HT-29 (cell line): ENCODE data around the gene ZBED1. TPM values are rescaled to one million over a fixed set of nuclear protein-coding genes. Genes with fewer than 3 reads are reported as not detected.
"Not testable (repeated sequence)": the region's sequence is repeated elsewhere in the genome, so short reads cannot be mapped to it uniquely, and the experiment has no call there.

Experiments used
- DNase-seq: peaks from one replicate; pipeline ENCODE4 v3.0.0-alpha.2; 2015; ENCODE audit warnings: low spot score
- total RNA-seq: library from RNA; depleted of rRNA; stranded (reverse); fragments of >200 nt; shearing (Covaris generic); gene quantifications from 2 replicates; pipeline ENCODE4 v1.2.3, GENCODE V29; 2014

ZBED1 gene
- total RNA-seq, 1 experiment from 2014 or later = 21.9 TPM

DNA sequence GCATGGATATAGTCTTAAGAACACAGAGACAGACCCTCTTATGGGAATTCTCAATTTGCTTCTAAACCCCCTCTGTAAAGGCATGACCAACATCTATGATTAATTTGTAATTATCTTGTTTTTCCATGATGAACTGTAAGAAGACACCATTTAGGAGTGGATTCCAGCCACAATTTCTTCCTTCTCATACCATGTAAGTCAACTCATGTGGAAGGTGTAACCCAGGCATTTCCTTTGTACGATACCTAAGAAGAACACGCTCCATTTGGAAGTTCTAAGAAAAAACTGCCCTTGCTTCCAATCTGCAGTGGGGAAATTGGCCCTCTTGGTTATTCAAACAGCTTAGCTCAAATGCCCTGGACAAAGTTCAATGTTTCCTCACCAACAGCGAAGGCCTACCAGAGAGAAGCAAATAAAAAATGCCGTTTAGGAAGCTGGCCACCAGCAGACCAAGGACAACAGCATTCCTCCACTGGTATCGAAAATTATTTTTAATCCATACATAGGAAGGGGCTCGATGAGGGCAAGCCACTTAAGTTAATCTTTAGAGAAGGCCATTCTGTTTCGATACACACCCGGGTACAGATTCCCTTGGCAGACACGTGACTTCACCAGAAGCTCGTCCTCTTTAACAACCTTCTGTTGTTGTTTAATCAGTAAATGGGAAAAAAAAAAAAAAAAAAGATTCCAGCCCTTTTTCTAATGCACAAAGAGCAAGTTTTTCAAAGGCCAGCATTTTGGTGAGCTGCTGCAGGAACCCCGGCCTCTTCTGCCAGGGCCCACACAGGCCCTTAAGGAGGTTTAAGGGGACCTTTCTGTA, 2.6 kb downstream of the ZBED1 start:
- DNase-seq = peak; percentile 38

DNA sequence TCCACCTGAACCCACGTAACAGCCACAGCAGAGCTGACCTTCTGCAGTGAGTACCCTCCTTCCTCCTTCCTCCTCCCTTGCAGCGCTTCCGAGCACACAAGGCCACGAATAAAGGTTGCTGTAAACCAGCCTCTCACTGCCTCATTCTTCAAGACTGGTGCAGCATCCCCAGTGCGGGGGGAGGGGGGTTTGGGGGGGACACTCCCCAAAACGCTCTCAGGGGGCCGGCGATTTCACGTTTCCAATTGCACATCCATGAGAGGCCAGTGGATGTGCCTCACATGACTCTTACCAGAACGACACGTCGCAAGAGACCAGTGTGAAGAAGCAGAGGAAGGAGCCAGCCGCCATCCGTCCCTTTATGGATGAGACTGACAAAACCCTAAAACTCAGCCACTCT, 5.2 kb downstream of the ZBED1 start:
- DNase-seq = no peak

DNA sequence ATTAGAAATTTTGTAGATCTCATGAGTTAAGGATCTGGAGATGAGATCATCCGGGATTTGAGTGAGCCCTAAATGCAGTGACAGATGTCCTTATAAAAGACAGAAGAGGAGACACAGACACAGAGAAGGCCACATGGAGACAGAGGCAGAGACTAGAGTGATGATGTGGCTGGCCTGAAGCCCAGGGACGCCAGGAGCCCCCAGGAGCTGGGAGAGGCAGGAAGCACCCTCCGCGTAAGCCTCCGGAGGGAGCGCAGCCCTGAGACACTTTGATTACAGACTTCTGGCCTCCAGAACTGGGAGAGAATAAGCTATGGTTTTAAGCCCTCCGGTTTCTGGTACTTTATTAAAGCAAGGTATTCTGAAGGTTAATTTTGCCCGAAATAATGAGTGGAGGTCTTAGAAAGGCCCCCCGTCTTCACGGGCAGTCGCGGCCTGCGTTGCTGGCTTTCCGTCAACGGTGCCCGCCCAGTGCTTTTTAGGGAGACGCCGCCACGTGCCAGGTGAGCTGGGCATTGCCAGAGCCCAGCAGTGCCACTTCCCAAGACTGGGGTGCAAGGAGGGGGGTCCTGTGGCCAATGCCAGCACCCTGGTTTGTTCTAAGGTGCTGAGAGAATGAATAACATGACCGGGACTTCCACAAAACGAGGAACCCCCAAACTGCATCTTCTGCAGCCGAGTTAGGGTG, 8.1 kb downstream of the ZBED1 start:
- DNase-seq = no peak

DNA sequence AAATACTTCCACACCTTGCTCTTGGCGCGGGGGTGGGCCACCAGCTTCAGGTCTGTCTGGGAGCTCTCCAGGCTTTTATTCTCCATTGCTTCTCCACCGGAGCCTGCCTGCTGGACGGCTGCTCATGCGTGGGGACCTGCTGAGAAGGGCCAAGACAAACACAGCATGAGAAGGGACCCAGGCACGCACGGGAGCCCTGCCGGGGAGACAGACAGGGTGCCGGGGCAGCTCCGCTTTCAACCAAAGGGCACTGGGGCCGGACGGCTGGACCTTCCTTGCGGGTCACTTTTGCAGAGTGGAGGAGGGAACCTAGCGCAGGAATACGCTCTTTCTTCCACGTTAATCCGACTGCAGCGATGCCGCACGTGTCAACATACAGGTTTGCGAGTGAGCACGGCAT, 10.1 kb downstream of the ZBED1 start:
- DNase-seq = no peak

DNA sequence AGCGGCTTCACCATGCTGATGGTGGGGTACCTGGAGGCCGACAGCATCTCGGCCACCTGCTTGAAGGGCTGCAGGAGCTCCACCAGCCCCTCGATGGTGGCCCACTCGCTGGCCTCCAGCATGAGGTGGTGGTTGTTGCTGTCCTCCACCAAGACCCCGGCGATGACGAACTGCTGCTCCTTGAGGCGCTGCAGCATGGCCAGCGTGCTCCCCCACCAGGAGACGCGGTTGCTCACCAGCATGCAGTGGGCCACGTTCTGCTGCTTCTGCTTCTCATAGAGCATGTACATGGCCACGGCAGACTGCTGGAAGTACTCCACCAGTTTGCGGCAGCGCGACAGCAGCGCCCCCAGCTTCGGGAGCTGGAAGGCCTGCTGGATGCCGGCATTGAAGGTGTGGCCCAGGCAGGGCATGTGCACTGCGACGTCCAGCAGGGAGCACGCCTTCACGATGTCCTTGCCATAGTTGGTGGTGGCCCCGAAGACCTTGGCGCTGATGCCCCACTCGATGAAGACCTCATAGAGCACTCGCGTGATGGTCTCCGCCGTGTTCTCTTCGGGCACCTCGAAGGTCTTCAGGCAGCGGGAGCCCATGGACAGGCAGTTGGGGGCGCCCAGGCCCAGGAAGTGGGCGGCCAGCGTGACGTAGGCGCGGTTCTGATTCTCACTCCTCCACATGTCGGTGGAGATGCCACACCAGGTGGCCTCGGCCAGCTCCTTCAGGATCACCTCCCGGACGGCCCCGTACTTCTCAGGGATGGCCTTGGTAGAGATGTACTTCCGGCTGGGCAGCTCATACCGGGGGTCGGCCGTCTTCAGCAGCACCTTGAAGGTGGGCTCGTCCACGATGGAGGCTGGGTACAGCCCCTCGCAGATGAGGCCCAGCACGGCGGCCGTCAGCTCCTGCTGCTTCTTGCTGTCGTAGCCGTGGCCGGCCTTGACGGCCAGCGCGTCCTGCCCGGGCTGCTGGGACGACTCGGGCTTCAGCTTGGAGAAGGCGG, 11.0 kb downstream of the ZBED1 start:
- no peak for DNase-seq

DNA sequence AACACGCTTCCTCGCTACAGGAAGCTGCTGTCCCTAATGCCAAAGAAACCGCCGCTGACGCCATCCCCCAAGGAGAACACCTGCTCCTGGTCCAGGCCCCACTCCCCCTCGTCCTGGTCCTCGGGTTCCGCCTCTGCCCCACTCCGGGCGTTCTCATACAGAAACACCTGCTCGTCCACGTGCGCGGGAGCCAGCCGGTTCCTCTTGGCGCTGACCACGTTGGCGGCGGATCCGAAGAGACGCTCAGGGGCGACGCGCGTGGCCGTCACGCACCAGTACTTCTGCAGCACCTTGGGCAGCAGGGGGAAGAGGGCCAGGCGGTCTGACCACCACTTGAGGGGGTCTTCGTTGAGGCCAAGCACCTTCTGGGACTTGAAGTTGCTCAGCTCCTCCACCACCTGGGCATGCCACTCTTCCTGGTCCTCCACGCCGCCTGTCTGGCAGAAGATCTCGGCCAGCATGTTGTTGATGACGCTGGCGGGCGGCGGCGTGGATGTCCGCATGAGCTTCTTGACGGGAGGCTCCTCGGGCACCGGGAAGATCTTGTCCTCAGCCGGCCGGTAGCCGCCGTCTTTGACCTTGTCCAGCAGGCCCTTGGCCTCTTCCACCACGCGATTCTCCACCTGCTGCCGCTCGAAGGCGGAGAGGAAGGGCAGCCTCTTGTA, 12.0 kb downstream of the ZBED1 start:
- no peak for DNase-seq

DNA sequence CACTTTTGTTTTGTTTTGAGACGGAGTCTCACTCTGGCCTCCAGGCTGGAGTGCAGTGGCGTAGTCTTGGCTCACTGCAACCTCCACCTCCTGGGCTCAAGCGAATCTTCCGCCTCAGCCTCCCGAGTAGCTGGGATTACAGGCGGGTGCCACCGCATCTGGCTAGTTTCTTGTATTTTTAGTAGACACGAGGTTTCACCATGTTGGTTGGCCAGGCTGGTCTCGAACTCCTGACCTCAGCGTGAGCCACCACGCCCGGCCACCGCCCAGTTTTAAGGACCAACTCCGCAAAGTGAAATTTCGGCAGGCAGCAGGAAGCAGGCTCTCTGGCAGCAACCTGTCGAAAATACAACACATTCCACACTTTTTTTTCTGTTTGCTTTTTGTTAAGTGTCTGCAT, 13.4 kb downstream of the ZBED1 start:
- DNase-seq = no peak

DNA sequence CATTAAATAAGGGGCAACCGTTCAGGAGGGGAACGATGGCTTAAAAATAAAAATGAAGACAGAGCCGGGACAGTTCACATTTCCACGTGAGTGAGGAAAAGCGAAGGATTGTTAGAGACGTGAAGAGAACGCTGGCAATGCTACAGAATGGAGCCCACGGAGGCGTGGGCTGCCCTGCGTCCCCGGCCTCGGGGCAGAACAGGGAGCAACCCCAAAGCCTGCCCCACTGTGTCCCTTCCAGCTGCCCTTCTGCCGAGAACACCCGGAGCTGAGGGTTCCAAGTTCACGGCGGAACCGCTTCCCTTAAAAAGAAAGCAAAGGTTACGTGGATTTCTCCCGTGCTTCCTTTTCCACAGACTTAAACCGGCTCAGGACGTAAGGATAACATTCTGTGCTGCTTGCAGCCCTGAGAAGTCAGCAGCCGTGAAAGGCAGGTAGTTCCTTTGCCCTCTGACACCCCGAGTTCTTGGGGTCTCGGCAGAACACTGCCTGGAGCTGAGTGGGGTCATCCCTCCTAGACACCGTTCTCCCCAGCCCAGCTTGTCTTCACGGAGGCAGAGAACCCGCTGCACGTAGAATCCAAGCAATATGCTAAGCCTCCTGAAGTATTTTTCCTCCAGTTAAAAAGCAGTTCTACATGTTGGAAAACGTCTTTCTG, 14.2 kb downstream of the ZBED1 start:
- no peak for DNase-seq

DNA sequence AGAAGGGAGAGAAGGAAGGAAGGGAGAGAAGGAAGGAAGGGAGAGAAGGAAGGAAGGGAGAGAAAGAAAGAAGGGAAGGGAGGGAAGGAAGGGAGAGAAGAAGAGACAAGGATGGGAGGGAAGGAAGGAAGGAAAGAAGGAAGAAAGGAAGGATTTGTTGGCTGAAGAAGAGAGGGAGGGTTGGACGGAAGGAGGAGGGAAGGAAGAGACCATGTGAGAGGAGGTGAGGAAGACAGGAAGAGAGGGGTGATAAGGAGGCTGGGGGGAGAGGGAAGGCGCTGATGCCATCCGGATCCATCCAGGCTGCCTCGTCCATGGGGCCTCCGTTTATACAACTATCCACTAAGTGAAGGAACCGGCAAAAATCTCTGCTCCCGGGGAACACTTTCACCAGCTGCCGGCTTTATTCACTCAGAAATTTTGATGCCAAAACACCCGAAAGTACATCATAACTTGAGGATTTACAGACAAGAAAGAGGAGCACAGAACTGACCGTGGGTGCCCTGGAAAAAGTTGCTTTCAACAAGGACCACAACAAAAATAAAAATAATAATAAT, 14.9 kb downstream of the ZBED1 start:
- DNase-seq = no peak

DNA sequence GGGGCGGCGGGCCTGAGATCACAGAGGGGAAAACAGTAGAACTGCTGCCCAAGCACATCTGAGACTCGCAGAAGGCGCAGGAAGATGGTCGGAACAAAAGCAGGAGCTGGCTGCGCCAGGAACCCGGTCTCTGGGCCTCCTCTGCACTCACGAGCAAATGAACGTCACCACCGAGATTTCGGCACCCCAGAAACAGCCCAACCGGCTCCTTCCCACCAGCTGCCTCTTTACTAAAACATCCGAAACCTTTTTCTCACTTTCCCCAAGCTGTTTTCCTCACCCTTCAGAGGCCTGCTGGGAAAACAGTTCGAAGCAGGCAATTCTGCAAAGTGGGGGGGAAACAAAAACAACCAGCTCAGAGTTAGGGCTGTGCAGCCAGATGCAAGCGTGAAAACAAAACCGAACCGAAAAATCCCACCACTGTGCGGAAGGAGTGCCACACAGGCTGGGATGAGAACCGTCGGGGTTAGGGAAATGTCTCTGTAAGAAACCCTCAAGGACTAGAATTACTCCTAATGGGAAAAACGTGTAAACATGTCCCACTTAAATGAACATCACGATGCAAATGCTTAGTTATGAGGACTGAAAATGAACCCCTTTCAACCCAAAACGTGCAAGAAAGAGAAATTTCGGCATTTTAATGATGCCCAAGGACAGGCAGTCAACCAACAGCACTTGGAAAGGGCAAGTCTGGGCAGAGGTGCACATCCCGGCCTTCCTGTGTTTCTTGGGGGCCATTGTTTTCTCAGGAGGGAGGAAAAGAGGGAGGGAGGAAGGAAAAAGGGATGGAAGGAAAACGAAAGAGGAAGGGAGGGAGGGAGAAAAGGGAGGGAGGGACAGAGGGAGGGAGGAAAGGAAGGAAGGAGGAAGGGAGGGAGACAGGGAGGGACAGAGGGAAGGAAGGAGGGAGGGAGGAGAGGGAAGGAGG, 15.8 kb downstream of the ZBED1 start:
- no peak for DNase-seq

DNA sequence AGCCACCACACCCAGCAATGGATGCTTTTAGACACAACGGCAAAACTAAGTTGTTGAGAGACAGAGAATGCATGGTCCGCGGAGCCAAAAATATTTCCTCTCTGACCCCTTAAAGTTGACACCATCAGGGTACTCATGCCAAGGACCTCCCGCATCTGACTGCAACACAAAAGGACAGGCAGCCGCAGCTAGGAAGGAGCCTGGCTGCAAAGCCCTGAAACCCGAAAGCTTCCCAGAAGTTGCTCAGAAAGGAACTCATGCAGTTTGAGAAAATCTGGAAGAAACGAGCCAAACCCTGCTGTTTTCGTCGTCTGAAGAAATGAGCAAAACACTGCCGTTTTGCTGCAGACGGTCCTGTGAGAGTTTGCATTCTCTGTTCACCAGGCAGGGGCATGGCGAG, 16.5 kb downstream of the ZBED1 start:
- DNase-seq = no peak

DNA sequence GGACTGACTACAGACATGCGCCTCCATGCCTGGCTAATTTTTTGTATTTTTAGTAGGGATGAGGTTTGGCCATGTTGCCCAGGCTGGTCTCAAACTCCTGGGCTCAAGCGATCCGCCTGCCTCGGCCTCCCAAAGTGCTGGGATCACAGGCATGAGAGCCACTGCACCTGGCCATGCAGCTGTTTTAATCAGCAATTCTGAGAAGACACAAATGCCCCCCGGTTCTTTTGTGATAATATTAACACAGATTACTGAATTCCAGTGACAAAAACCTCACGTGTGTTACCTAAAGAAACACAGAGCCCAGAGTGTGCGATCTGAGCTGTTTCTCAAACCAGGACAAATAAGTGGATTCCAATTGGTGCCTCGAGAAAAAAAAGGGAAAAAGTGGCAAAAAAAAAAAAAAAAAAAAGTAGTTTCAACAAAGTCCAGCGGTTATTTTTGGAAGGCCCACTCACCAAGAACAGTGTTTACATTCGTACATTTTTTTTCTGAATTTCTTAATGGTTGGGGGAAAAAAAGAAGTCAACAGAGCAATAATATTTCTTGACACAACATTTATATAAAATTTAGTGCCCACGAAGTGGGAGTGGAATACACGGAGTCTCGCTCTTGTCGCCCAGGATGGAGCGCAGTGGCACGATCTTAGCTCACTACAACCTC, 17.2 kb downstream of the ZBED1 start:
- DNase-seq = no peak

DNA sequence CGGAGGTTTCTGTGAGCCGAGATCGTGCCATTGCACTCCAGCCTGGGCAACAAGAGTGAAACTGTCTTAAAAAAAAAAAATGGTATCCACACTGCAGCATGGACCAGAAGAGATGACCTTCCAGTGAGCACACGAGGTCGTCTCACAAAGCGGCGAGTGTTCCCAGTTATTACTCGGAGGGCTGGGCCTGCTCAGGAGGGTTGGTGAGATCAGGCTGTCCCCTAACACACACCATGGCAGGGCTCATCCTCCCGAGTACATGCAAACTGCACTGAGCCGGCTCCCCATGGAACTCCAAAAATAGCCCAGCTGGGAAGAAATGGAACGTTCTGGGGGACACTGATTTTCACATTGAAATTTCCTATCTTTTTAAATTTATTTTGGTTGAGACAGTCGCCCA, 19.2 kb downstream of the ZBED1 start:
- DNase-seq = not testable (repeated sequence)

DNA sequence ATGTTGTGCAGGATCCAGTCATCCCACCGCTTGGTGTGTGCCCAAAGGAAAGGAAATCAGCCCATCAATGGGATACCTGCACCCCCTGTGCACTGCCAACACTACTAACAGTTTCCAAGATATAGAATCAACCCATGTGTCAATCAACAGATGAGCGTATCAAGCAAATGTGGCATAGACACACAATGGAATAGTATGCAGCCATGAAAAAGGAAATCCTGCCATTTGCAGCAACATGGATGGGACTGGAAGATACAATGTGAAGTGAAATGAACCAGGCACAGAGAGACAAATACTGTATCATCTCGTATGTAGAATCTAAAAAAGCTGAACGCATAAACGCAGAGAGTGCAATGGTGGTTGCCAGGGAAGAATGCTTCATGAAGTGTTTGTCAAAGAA, 20.8 kb downstream of the ZBED1 start:
- not testable (repeated sequence) for DNase-seq

DNA sequence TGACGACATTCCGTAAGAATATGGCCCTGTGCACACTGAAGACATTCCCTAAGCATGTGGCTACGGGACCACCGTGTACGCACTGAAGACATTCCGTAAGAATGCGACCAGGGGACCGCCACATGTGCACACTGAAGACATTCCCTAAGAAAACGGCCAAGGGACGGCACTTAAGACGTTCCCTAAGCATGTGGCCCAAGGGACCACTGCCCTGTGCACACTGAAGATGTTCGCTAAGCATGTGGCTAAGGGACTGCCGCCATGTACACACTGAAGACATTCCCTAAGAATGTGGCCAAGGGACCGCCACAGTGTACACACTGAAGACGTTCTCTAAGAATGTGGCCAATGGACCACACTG, 21.4 kb downstream of the ZBED1 start:
- no peak for DNase-seq

DNA sequence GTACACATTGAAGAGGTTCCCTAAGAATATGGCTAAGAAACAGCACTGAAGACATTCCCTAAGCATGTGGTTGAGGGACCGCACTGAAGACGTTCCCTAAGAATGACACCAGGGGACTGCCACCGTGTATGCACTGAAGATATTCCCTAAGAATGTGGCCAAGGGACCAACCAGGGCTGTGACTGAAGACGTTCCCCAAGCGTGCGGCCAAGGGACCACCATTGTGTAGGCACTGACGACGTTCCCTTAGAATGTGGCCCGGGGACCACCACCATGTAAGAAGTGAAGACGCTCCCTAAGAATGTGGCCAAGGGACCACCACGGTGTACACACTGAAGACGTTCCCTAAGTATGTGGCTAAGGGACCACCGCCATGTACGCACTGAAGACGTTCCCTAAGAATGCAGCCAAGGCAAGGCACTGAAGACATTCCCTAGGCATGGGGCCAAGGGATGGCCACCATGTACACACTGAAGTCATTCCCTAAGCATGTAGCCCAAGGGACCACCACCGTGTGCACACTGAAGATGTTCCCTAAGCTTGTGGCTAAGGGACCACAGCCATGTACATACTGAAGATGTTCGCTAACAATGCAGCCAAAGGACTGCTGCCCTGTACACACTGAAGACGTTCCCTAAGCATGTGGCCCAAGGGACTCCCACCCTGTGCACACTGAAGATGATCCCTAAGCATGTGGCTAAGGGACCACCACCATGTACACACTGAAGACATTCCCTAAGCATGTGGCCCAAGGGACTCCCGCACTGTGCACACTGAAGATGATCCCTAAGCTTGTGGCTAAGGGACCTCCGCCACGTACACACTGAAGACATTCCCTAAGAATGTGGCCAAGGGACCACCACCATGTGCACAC, 22.0 kb downstream of the ZBED1 start:
- no peak for DNase-seq

DNA sequence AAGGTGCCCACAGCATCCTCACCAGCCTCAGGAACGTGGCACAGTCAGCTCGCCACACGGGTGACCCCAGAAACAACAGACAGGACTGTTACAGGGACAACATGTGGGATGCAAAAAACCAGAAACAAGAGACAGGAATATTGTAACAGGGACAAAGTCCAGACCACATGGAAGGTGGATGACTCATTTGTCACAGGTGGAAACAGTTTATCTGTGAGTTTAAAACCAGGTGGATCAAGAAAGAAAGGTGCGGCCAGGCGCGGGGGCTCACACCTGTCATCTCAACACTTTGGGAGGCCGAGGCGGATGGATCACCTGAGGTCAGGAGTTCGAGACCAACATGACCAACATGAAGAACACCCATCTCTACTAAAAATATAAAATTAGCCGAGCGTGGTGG, 23.5 kb downstream of the ZBED1 start:
- peak; percentile 38 for DNase-seq
